T-helper 2 cell treated with Interferon-gamma antibody and Interleukin-4, amounts not matched to agents 5 μg/mL and 100 μg/mL, for 36 hours (primary cell): Measurements from ENCODE around the gene SASH1.
"Not testable (repeated sequence)": the region's sequence is repeated elsewhere in the genome, so short reads cannot be mapped to it uniquely, and the experiment has no call there.

ENCODE experiments used
- DNase-seq: peaks from one replicate; pipeline ENCODE4 v3.0.0; 2021; ENCODE audit warnings: low spot score
- H3K27ac Mint-ChIP-seq: one replicate; pipeline ENCODE4 v1.8.0; 2021; ENCODE audit warnings: mild to moderate bottlenecking, mixed read lengths
- H3K27me3 Mint-ChIP-seq: one replicate; pipeline ENCODE4 v1.8.0; 2021; ENCODE audit warnings: low read depth, mixed read lengths
- H3K36me3 Mint-ChIP-seq: one replicate; pipeline ENCODE4 v1.8.0; 2021; ENCODE audit warnings: low read depth, mixed read lengths
- H3K4me1 Mint-ChIP-seq: one replicate; pipeline ENCODE4 v1.8.0; 2021; ENCODE audit warnings: low read depth, mixed read lengths
- H3K4me3 Mint-ChIP-seq: one replicate; pipeline ENCODE4 v1.8.0; 2022; ENCODE audit warnings: mild to moderate bottlenecking, moderate library complexity, mixed read lengths
- H3K9me3 Mint-ChIP-seq: one replicate; pipeline ENCODE4 v1.8.0; 2021; ENCODE audit warnings: mixed read lengths

SASH1 gene

DNA sequence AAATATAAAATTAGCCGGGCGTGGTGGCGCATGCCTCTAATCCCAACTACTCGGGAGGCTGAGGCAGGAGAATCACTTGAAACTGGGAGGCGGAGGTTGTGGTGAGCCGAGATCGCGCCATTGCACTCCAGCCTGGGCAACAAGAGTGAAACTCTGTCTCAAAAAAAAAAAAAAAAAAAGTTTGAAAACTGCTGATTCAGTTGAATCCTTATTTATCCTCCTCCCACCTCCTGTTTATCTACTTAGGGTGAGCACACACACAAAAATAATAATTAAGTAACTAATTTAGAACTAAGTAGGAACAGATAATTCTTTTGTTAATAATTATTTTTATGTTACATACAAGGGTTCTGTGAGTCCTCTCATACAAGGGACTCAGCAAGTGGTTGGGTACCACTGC, 49.5 kb downstream of the SASH1 start:
- H3K27me3 Mint-ChIP-seq, H3K36me3 Mint-ChIP-seq, H3K4me3 Mint-ChIP-seq, H3K9me3 Mint-ChIP-seq, DNase-seq, H3K27ac Mint-ChIP-seq, H3K4me1 Mint-ChIP-seq: not testable (repeated sequence)

GRCh38 chr6:148392671-148393070, 50.0 kb downstream of the SASH1 start:
- Mint-ChIP-seq H3K27me3 (no peaks in the 10 kb centered on the region), H3K9me3 (no peaks in the 10 kb centered on the region), H3K27ac (no peak overlapping the region)

GRCh38 chr6:148395583-148396101, 53.0 kb downstream of the SASH1 start:
- Mint-ChIP-seq H3K27ac (no peak overlapping the region), H3K9me3 (no peaks in the 10 kb centered on the region), H3K4me1 (no peaks in the 10 kb centered on the region), H3K36me3 (no peaks in the 10 kb centered on the region), H3K27me3 (no peaks in the 10 kb centered on the region), H3K4me3 (no peak overlapping the region)
- no peak for DNase-seq

More at GRCh38 chr6:148392671-148393070, 50.0 kb downstream of the SASH1 start:
- no peak for DNase-seq
- Mint-ChIP-seq H3K4me3 (no peak overlapping the region), H3K36me3 (no peaks in the 10 kb centered on the region), H3K4me1 (no peaks in the 10 kb centered on the region)

DNA sequence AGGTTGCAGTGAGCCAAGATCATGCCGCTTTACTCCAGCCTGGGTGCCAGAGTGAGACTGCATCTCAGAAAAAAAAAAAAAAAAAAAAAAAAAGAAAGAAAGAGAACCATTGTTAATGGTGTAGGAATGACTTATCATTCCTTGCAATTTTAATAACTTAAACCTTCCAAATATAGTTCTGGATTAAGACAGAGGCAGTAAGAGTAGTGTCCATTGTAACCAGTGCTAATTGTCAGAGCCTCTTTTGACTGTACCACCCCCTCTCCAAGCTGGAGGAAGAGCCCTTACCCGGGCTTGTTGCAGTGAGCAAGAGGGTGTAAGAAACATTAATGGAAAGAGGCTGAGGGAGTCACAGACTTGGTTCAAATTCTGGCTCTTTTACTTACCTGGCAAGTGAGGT, 53.8 kb downstream of the SASH1 start:
- no peak overlapping the region for H3K4me3 Mint-ChIP-seq
- no peak overlapping the region for H3K27ac Mint-ChIP-seq
- H3K36me3 Mint-ChIP-seq: no peaks in the 10 kb centered on the region

GRCh38 chr6:148396926-148397325, 54.3 kb downstream of the SASH1 start:
- no peaks in the 10 kb centered on the region for H3K36me3 Mint-ChIP-seq

More for the DNA sequence above, 53.8 kb downstream of the SASH1 start:
- Mint-ChIP-seq H3K9me3 (no peaks in the 10 kb centered on the region), H3K27me3 (no peaks in the 10 kb centered on the region), H3K4me1 (no peaks in the 10 kb centered on the region)
- DNase-seq: no peak

GRCh38 chr6:148398244-148398643, 55.6 kb downstream of the SASH1 start:
- no peaks in the 10 kb centered on the region for H3K9me3 Mint-ChIP-seq
- H3K27me3 Mint-ChIP-seq: no peaks in the 10 kb centered on the region
- no peak for DNase-seq

More at GRCh38 chr6:148396926-148397325, 54.3 kb downstream of the SASH1 start:
- no peak for DNase-seq
- H3K4me1 Mint-ChIP-seq: no peaks in the 10 kb centered on the region
- no peaks in the 10 kb centered on the region for H3K9me3 Mint-ChIP-seq
- H3K27me3 Mint-ChIP-seq: no peaks in the 10 kb centered on the region
- H3K4me3 Mint-ChIP-seq: no peak overlapping the region
- no peak overlapping the region for H3K27ac Mint-ChIP-seq

GRCh38 chr6:148398678-148399077, 56.0 kb downstream of the SASH1 start:
- H3K4me1 Mint-ChIP-seq: no peaks in the 10 kb centered on the region
- no peak for DNase-seq
- no peak overlapping the region for H3K4me3 Mint-ChIP-seq
- no peak overlapping the region for H3K27ac Mint-ChIP-seq
- no peaks in the 10 kb centered on the region for H3K27me3 Mint-ChIP-seq
- no peaks in the 10 kb centered on the region for H3K9me3 Mint-ChIP-seq
- H3K36me3 Mint-ChIP-seq: no peaks in the 10 kb centered on the region

More at GRCh38 chr6:148398244-148398643, 55.6 kb downstream of the SASH1 start:
- H3K27ac Mint-ChIP-seq: no peak overlapping the region
- H3K4me1 Mint-ChIP-seq: no peaks in the 10 kb centered on the region
- H3K36me3 Mint-ChIP-seq: no peaks in the 10 kb centered on the region
- no peak overlapping the region for H3K4me3 Mint-ChIP-seq

DNA sequence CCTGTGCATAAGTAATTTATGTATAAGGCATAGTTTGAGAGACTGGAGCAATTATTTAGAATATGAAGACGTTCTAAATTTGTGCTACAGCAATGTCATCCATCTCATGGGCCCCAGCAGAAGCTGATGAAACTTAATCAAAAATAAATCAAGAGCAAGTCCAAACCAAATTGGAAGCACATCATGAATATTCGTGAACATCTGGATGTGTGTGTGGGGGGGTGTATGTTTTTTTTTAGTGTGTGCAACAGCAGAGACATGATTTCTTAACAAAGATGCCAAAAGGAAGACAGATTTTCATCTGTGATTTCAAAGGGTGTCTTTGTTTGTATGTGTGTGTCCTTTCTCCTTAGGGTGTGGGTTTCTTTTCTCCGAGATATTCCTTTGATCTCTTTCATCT, 58.9 kb downstream of the SASH1 start:
- H3K27me3 Mint-ChIP-seq: no peaks in the 10 kb centered on the region
- no peak overlapping the region for H3K27ac Mint-ChIP-seq

DNA sequence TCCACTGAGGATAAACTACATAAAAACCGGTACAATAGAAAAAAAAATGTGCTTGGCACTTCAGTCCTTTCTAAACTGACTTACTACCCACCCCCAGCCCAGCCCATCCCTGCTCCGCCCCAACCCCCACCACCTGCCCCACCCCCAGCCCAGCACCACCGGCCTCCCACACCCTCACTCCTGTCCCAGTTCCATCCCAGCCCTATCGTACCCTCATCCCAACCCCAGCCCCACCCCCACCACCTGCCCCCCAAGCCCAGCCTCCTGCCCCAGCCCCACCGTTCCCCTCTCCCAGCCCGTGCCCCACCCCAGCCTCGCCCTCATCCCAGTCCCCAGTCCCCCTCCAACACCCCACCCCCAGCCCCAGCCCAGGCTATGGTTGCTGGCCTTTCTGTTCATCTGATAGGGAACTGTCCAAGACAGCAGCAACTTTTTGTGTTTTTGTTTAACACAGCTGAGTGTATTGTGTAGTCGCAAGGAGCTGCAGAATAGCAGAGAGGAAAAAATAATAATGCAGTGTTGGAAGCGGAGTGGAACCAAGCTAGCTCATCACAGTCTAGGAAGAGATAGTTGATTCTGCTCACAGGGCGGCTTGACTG, 61.9 kb downstream of the SASH1 start:
- no peaks in the 10 kb centered on the region for H3K27me3 Mint-ChIP-seq
- no peak overlapping the region for H3K4me3 Mint-ChIP-seq
- no peak overlapping the region for H3K27ac Mint-ChIP-seq
- no peaks in the 10 kb centered on the region for H3K36me3 Mint-ChIP-seq
- no peaks in the 10 kb centered on the region for H3K9me3 Mint-ChIP-seq
- no peak for DNase-seq
- H3K4me1 Mint-ChIP-seq: no peaks in the 10 kb centered on the region

More for the DNA sequence above, 58.9 kb downstream of the SASH1 start:
- H3K4me3 Mint-ChIP-seq: no peak overlapping the region
- H3K4me1 Mint-ChIP-seq: no peaks in the 10 kb centered on the region
- H3K36me3 Mint-ChIP-seq: no peaks in the 10 kb centered on the region
- H3K9me3 Mint-ChIP-seq: no peaks in the 10 kb centered on the region
- DNase-seq: no peak

DNA sequence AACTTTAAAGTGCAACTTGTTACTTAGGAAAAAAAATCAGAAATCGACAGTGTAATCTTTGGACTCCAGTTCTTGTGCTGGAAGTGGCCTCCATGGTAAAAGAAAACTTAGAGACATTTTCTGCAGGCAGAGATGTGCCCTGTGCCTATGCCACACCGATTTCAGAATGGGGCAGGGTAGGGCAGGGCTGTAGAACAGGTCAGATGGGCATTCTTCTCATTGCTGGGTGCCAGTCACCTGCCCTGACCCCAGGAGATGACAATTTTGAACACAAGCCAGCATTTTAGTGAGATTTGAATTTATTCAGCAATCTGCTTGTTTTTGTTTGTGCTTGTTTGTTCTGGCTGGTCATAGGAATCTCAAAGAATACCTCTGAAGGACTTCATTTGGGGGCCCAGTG, 63.3 kb downstream of the SASH1 start:
- no peaks in the 10 kb centered on the region for H3K27me3 Mint-ChIP-seq
- H3K9me3 Mint-ChIP-seq: no peaks in the 10 kb centered on the region
- H3K27ac Mint-ChIP-seq: no peak overlapping the region
- no peak for DNase-seq
- H3K36me3 Mint-ChIP-seq: no peaks in the 10 kb centered on the region
- no peaks in the 10 kb centered on the region for H3K4me1 Mint-ChIP-seq
- H3K4me3 Mint-ChIP-seq: no peak overlapping the region

- Mint-ChIP-seq H3K4me3 (no peak overlapping the region), H3K27me3 (no peaks in the 10 kb centered on the region)
Observed at GRCh38 chr6:148406579-148407371, 64.1 kb downstream of the SASH1 start.

DNA sequence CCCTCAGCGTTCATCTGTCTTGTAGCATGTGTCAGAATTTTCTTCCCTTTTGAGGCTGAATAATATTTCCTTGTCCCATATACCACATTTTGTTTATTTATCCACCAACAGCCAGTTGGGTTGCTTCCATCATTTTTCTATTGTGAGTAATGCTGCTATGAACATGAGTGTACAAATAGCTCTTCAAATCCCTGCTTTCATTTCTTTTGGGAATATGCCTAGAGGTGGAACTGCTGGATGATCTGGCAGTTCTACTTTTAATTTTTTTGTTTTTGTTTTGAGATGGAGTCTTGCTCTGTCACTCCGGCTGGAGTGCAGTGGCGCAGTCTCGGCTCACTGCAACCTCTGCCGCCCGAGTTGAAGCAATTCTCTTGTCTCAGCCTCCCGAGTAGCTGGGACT, 64.7 kb downstream of the SASH1 start:
- no peaks in the 10 kb centered on the region for H3K27me3 Mint-ChIP-seq
- no peak overlapping the region for H3K4me3 Mint-ChIP-seq
- no peak overlapping the region for H3K27ac Mint-ChIP-seq
- H3K4me1 Mint-ChIP-seq: no peaks in the 10 kb centered on the region
- no peak for DNase-seq
- no peaks in the 10 kb centered on the region for H3K9me3 Mint-ChIP-seq
- no peaks in the 10 kb centered on the region for H3K36me3 Mint-ChIP-seq

More at GRCh38 chr6:148406579-148407371, 64.1 kb downstream of the SASH1 start:
- Mint-ChIP-seq H3K9me3 (no peaks in the 10 kb centered on the region), H3K27ac (no peak overlapping the region), H3K36me3 (no peaks in the 10 kb centered on the region), H3K4me1 (no peaks in the 10 kb centered on the region)
- DNase-seq: no peak

- DNase-seq: no peak
- H3K9me3 Mint-ChIP-seq: no peaks in the 10 kb centered on the region
- no peak overlapping the region for H3K27ac Mint-ChIP-seq
- H3K4me3 Mint-ChIP-seq: no peak overlapping the region
- no peaks in the 10 kb centered on the region for H3K4me1 Mint-ChIP-seq
- no peaks in the 10 kb centered on the region for H3K36me3 Mint-ChIP-seq
- H3K27me3 Mint-ChIP-seq: peaks cover 7% of the 10 kb centered on the region
Observed at GRCh38 chr6:148413321-148414091, 70.9 kb downstream of the SASH1 start.

DNA sequence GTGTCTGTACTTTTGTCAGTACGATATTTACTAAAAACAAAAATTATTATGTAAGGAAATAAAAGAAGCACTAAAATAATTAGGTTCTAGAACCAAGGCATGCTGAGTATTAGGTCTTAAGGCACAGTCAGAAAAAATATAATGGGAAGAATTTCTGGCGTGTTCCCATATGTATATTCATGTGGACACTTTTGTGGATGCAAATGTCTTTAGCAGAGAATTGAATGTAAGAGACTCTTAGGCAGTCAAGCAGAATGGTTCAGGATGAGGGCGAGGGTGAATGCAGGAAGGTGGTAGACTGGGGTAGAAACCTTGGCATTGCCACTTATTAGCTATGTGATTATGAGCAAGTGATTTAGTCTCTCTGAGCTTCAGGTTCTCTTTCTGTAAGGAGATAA, 71.5 kb downstream of the SASH1 start:
- H3K27me3 Mint-ChIP-seq: peaks cover 11% of the 10 kb centered on the region
- H3K9me3 Mint-ChIP-seq: no peaks in the 10 kb centered on the region
- no peak overlapping the region for H3K27ac Mint-ChIP-seq
- H3K36me3 Mint-ChIP-seq: no peaks in the 10 kb centered on the region
- H3K4me1 Mint-ChIP-seq: no peaks in the 10 kb centered on the region
- DNase-seq: no peak
- H3K4me3 Mint-ChIP-seq: no peak overlapping the region
